Trophoblast cell (in vitro differentiated cells and primary cell): ENCODE data around the gene SH2D1A.

Source experiments
- DNase-seq, 2 donors: peaks; one replicate each; pipeline ENCODE4 v3.0.0-alpha.2; 2016
- H2AFZ ChIP-seq: 2 replicates; pipeline ENCODE4 v1.6.1; 2013; ENCODE audit warnings: low read length, moderate library complexity, mild to moderate bottlenecking; ENCODE audit not compliant: insufficient read depth, poor library complexity
- H2AK5ac ChIP-seq: 2 replicates; pipeline ENCODE4 v1.6.1; 2013; ENCODE audit warnings: mild to moderate bottlenecking, low read length
- H2BK120ac ChIP-seq: 2 replicates; pipeline ENCODE4 v1.6.1; 2013; ENCODE audit warnings: low read length, mild to moderate bottlenecking, moderate library complexity; ENCODE audit not compliant: insufficient read depth, poor library complexity
- H2BK12ac ChIP-seq: 2 replicates; pipeline ENCODE4 v1.6.1; 2013; ENCODE audit warnings: mild to moderate bottlenecking, low read length, moderate library complexity
- H2BK5ac ChIP-seq: 2 replicates; pipeline ENCODE4 v1.6.1; 2013; ENCODE audit warnings: low read length, low read depth, moderate library complexity, mild to moderate bottlenecking; ENCODE audit not compliant: poor library complexity
- H3K14ac ChIP-seq: 2 replicates; pipeline ENCODE4 v1.6.1; 2013; ENCODE audit warnings: mild to moderate bottlenecking, low read length
- H3K18ac ChIP-seq: 2 replicates; pipeline ENCODE4 v1.6.1; 2013; ENCODE audit warnings: mild to moderate bottlenecking, low read length
- H3K23ac ChIP-seq: 2 replicates; pipeline ENCODE4 v1.6.1; 2013; ENCODE audit warnings: low read length
- H3K27ac ChIP-seq: 2 replicates; pipeline ENCODE4 v1.5.1; 2013; ENCODE audit warnings: low read depth, mild to moderate bottlenecking, inconsistent platforms, low read length, moderate library complexity
- H3K27me3 ChIP-seq: 2 replicates; pipeline ENCODE4 v1.6.1; 2013; ENCODE audit warnings: inconsistent platforms, mild to moderate bottlenecking, low read length, moderate library complexity; ENCODE audit not compliant: insufficient read depth
- H3K36me3 ChIP-seq, 2 experiments: 1 replicate in 1 of 2; 2 replicates in 1 of 2; pipeline ENCODE4 v1.6.1; 2013; ENCODE audit warnings: low read length in 2 of 2, mild to moderate bottlenecking in 2 of 2, moderate library complexity in 1 of 2; ENCODE audit not compliant: insufficient read depth in 2 of 2, control insufficient read depth in 1 of 2
- H3K4ac ChIP-seq: 2 replicates; pipeline ENCODE4 v1.6.1; 2013; ENCODE audit warnings: low read depth, mild to moderate bottlenecking, low read length, moderate library complexity
- H3K4me1 ChIP-seq, 2 experiments: 1 replicate in 1 of 2; 2 replicates in 1 of 2; pipeline ENCODE4 v1.6.1; 2013; ENCODE audit warnings: low read length in 2 of 2, mild to moderate bottlenecking in 2 of 2, moderate library complexity in 1 of 2; ENCODE audit not compliant: insufficient read depth in 2 of 2, control insufficient read depth in 1 of 2
- H3K4me2 ChIP-seq: 2 replicates; pipeline ENCODE4 v1.6.1; 2013; ENCODE audit warnings: inconsistent platforms, mild to moderate bottlenecking, low read length, moderate library complexity
- H3K4me3 ChIP-seq: 2 replicates; pipeline ENCODE4 v1.5.1; 2013; ENCODE audit warnings: mild to moderate bottlenecking, low read depth, low read length, inconsistent platforms
- H3K79me1 ChIP-seq: one replicate; pipeline ENCODE4 v1.6.1; 2013; ENCODE audit warnings: low read length
- H3K79me2 ChIP-seq: 2 replicates; pipeline ENCODE4 v1.6.1; 2013; ENCODE audit warnings: low read length, mild to moderate bottlenecking; ENCODE audit not compliant: control insufficient read depth, insufficient read depth, poor library complexity
- H3K9ac ChIP-seq: 2 replicates; pipeline ENCODE4 v1.6.1; 2013; ENCODE audit warnings: mild to moderate bottlenecking, low read length
- H3K9me3 ChIP-seq: 2 replicates; pipeline ENCODE4 v1.6.1; 2013; ENCODE audit warnings: low read depth, mild to moderate bottlenecking, control low read depth, inconsistent platforms, low read length; ENCODE audit not compliant: insufficient read depth
- H4K12ac ChIP-seq: 2 replicates; pipeline ENCODE4 v1.6.1; 2013; ENCODE audit warnings: low read depth, mild to moderate bottlenecking, low read length, moderate library complexity
- H4K8ac ChIP-seq: 2 replicates; pipeline ENCODE4 v1.6.1; 2013; ENCODE audit warnings: low read depth, mild to moderate bottlenecking, low read length, moderate library complexity
- H4K91ac ChIP-seq: one replicate; pipeline ENCODE4 v1.6.1; 2013; ENCODE audit warnings: low read depth, mild to moderate bottlenecking, low read length, moderate library complexity
- WGBS: extraction: QIAGEN DNeasy Blood & Tissue Kit; methylation state at CpG from one replicate; pipeline ENCODE4 v1.1.7; 2013; ENCODE audit warnings: missing lambda C conversion rate; ENCODE audit not compliant: insufficient read length, insufficient coverage; ENCODE audit errors: extremely low coverage; 5-methylcytosine and 5-hydroxymethylcytosine counted together

The SH2D1A gene

GRCh38 chrX:124369722-124370121, 23.4 kb downstream of the SH2D1A start:
- H3K23ac ChIP-seq, result no peak overlapping the region
- H3K4ac ChIP-seq, result no peak overlapping the region
- H2BK12ac ChIP-seq, result no peak overlapping the region
- no peak overlapping the region for H4K12ac ChIP-seq
- H3K36me3 ChIP-seq, result no peaks in the 10 kb centered on the region
- H2AK5ac ChIP-seq, result no peak overlapping the region
- no peak overlapping the region for H4K91ac ChIP-seq
- H3K9me3 ChIP-seq, result no peaks in the 10 kb centered on the region
- no peak overlapping the region for H2BK120ac ChIP-seq
- no peak overlapping the region for H2BK5ac ChIP-seq
- no peak overlapping the region for H3K4me2 ChIP-seq
- no peaks in the 10 kb centered on the region for H3K79me2 ChIP-seq
- DNase-seq, result no peak
- no peak overlapping the region for H2AFZ ChIP-seq
- H3K18ac ChIP-seq, result no peak overlapping the region
- no peak overlapping the region for H3K27ac ChIP-seq
- H3K4me3 ChIP-seq, result no peak overlapping the region
- no peak overlapping the region for H3K9ac ChIP-seq
- H3K79me1 ChIP-seq, result no peaks in the 10 kb centered on the region
- H4K8ac ChIP-seq, result no peak overlapping the region
- no peaks in the 10 kb centered on the region for H3K4me1 ChIP-seq
- no peak overlapping the region for H3K14ac ChIP-seq
- no peaks in the 10 kb centered on the region for H3K27me3 ChIP-seq

GRCh38 chrX:124373348-124373747, 27.0 kb downstream of the SH2D1A start:
- Histone ChIP-seq H3K36me3 (no peaks in the 10 kb centered on the region), H3K79me2 (no peaks in the 10 kb centered on the region), H4K8ac (no peak overlapping the region), H3K9me3 (no peaks in the 10 kb centered on the region), H3K4ac (no peak overlapping the region), H3K4me3 (no peak overlapping the region), H2BK12ac (no peak overlapping the region), H3K4me2 (no peak overlapping the region), H3K27ac (no peak overlapping the region), H4K91ac (no peak overlapping the region), H3K23ac (no peak overlapping the region), H3K4me1 (no peaks in the 10 kb centered on the region), H2BK5ac (no peak overlapping the region), H4K12ac (no peak overlapping the region), H3K9ac (no peak overlapping the region), H3K79me1 (no peaks in the 10 kb centered on the region), H3K14ac (no peak overlapping the region), H2AK5ac (no peak overlapping the region), H3K27me3 (no peaks in the 10 kb centered on the region), H2AFZ (no peak overlapping the region), H3K18ac (no peak overlapping the region), H2BK120ac (no peak overlapping the region)
- no peak for DNase-seq
- no CpG with 5 or more reads among the region's 1 CpG for WGBS

GRCh38 chrX:124378643-124379042, 32.3 kb downstream of the SH2D1A start:
- Histone ChIP-seq H3K4me2 (no peak overlapping the region), H3K4ac (no peak overlapping the region), H3K9me3 (no peaks in the 10 kb centered on the region), H3K9ac (no peak overlapping the region), H2BK5ac (no peak overlapping the region), H2AFZ (no peak overlapping the region), H3K79me1 (no peaks in the 10 kb centered on the region), H3K18ac (no peak overlapping the region), H3K27ac (no peak overlapping the region), H4K91ac (no peak overlapping the region), H3K79me2 (no peaks in the 10 kb centered on the region), H4K8ac (no peak overlapping the region), H3K23ac (no peak overlapping the region), H3K14ac (no peak overlapping the region), H3K36me3 (no peaks in the 10 kb centered on the region), H2BK12ac (no peak overlapping the region), H3K4me3 (no peak overlapping the region), H4K12ac (no peak overlapping the region), H3K4me1 (peaks cover 0 to 2% of the 10 kb centered on the region in 2 experiments), H2BK120ac (no peak overlapping the region), H3K27me3 (no peaks in the 10 kb centered on the region), H2AK5ac (no peak overlapping the region)
- WGBS, result no CpG with 5 or more reads among the region's 4 CpGs
- no peak for DNase-seq

GRCh38 chrX:124383354-124383753, 37.0 kb downstream of the SH2D1A start:
- no peak overlapping the region for H3K4ac ChIP-seq
- no peak overlapping the region for H4K12ac ChIP-seq
- H2AK5ac ChIP-seq, result no peak overlapping the region
- no peak overlapping the region for H4K91ac ChIP-seq
- no peak overlapping the region for H2BK12ac ChIP-seq
- no peaks in the 10 kb centered on the region for H3K79me2 ChIP-seq
- H2AFZ ChIP-seq, result no peak overlapping the region
- no peaks in the 10 kb centered on the region for H3K79me1 ChIP-seq
- H2BK120ac ChIP-seq, result no peak overlapping the region
- no peak overlapping the region for H4K8ac ChIP-seq
- no CpG with 5 or more reads among the region's 4 CpGs for whole genome bisulfite sequencing
- H3K27ac ChIP-seq, result no peak overlapping the region
- no peak overlapping the region for H3K14ac ChIP-seq
- no peak overlapping the region for H3K4me2 ChIP-seq
- H3K9me3 ChIP-seq, result no peaks in the 10 kb centered on the region
- no peak overlapping the region for H3K23ac ChIP-seq
- H3K27me3 ChIP-seq, result no peaks in the 10 kb centered on the region
- no peak overlapping the region for H3K4me3 ChIP-seq
- no peak overlapping the region for H2BK5ac ChIP-seq
- H3K18ac ChIP-seq, result no peak overlapping the region
- peaks cover 0 to 2% of the 10 kb centered on the region in 2 experiments for H3K4me1 ChIP-seq
- H3K36me3 ChIP-seq, result no peaks in the 10 kb centered on the region
- no peak overlapping the region for H3K9ac ChIP-seq
- peak in 1 of 2 donors; percentile 43 for DNase-seq
